ENCODE data around the gene TNIK.

The TNIK gene

DNA sequence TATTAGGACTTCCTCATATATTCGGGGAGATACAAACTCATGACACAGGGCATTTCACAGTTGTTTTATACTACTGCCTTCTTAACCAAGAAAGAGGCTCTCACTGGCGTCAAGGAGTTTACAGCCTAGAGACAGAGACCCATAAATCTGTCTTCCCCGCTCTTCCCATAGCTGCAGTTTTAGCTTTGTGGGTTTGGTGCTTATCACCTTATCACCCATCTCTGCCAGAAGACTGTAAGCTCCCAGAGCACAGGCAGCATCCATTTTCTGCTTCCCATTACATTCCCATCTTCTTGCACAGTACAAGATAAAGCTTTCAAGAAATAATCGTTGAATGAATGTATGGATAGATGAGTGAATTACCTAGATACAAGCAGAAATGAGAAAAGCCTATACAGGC is 144.3 kb downstream of the TNIK start:
- H3K9me3 ChIP-seq (ENCODE audit: low read length) = no peaks in the 10 kb centered on the region
- no peak overlapping the region for H3K4me2 ChIP-seq (ENCODE audit: low read length)
- TF ChIP-seq, protein P1, sequence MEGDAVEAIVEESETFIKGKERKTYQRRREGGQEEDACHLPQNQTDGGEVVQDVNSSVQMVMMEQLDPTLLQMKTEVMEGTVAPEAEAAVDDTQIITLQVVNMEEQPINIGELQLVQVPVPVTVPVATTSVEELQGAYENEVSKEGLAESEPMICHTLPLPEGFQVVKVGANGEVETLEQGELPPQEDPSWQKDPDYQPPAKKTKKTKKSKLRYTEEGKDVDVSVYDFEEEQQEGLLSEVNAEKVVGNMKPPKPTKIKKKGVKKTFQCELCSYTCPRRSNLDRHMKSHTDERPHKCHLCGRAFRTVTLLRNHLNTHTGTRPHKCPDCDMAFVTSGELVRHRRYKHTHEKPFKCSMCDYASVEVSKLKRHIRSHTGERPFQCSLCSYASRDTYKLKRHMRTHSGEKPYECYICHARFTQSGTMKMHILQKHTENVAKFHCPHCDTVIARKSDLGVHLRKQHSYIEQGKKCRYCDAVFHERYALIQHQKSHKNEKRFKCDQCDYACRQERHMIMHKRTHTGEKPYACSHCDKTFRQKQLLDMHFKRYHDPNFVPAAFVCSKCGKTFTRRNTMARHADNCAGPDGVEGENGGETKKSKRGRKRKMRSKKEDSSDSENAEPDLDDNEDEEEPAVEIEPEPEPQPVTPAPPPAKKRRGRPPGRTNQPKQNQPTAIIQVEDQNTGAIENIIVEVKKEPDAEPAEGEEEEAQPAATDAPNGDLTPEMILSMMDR (IDR thresholded peaks at IDR 0.05; ENCODE audit: low read length) = no peak
- no peak for TF ChIP-seq EZH2 (IDR thresholded peaks at IDR 0.05; ENCODE audit: borderline replicate concordance, low read length)
- no peak overlapping the region for H3K27ac ChIP-seq (ENCODE audit: low read depth, low read length, poor library complexity, severe bottlenecking)
- H3K27me3 ChIP-seq (ENCODE audit: insufficient read depth, low read length) = no peaks in the 10 kb centered on the region
- no peak overlapping the region for H3K9ac ChIP-seq (ENCODE audit: low read length)
- H3F3A ChIP-seq (ENCODE audit: insufficient read depth, low read length) = no peaks in the 10 kb centered on the region
- no peaks in the 10 kb centered on the region for H3K79me2 ChIP-seq (ENCODE audit: insufficient read depth, low read length)
- H3K4me1 ChIP-seq (ENCODE audit: insufficient read depth, low read length, severe bottlenecking) = no peaks in the 10 kb centered on the region
- no peak overlapping the region for H3K4me3 ChIP-seq (ENCODE audit: low read depth, low read length, poor library complexity, severe bottlenecking)
- H2AFZ ChIP-seq (ENCODE audit: low read length) = no peak overlapping the region
- no peaks in the 10 kb centered on the region for H4K20me1 ChIP-seq (ENCODE audit: insufficient read depth, low read length)
- H3K36me3 ChIP-seq (ENCODE audit: insufficient read depth, low read length) = no peaks in the 10 kb centered on the region
- H3K9me2 ChIP-seq (ENCODE audit: low read depth, low read length) = no peaks in the 10 kb centered on the region

DNA sequence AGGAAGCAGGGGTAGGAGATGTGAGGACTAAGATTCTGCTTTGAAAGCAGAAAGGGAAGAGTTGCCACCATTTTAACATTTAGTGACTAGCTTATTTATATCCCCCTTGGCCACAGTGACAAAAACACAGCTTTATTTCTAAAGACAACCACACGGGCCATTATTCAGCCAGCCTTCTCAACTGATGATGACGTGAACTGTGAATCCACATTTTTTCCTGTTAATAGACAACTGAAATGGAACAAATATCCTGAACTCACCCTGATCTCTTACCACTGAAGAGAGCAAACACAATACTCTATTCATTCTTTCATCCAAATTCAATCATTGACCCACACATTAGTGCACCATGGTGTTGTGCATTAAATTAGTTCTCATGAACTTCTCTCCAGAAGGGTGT is 145.1 kb downstream of the TNIK start:
- no peak overlapping the region for H3K9ac ChIP-seq (ENCODE audit: low read length)
- no peak overlapping the region for H3K4me3 ChIP-seq (ENCODE audit: low read depth, low read length, poor library complexity, severe bottlenecking)
- H2AFZ ChIP-seq (ENCODE audit: low read length) = no peak overlapping the region
- H4K20me1 ChIP-seq (ENCODE audit: insufficient read depth, low read length) = no peaks in the 10 kb centered on the region
- H3K27me3 ChIP-seq (ENCODE audit: insufficient read depth, low read length) = no peaks in the 10 kb centered on the region
- H3K27ac ChIP-seq (ENCODE audit: low read depth, low read length, poor library complexity, severe bottlenecking) = no peak overlapping the region
- H3K9me2 ChIP-seq (ENCODE audit: low read depth, low read length) = no peaks in the 10 kb centered on the region
- H3F3A ChIP-seq (ENCODE audit: insufficient read depth, low read length) = no peaks in the 10 kb centered on the region
- H3K36me3 ChIP-seq (ENCODE audit: insufficient read depth, low read length) = no peaks in the 10 kb centered on the region
- H3K79me2 ChIP-seq (ENCODE audit: insufficient read depth, low read length) = no peaks in the 10 kb centered on the region
- no peaks in the 10 kb centered on the region for H3K9me3 ChIP-seq (ENCODE audit: low read length)
- H3K4me2 ChIP-seq (ENCODE audit: low read length) = no peak overlapping the region
- TF ChIP-seq, protein P1 (IDR thresholded peaks at IDR 0.05; ENCODE audit: low read length) = no peak
- no peak for TF ChIP-seq EZH2 (IDR thresholded peaks at IDR 0.05; ENCODE audit: borderline replicate concordance, low read length)
- H3K4me1 ChIP-seq (ENCODE audit: insufficient read depth, low read length, severe bottlenecking) = no peaks in the 10 kb centered on the region

DNA sequence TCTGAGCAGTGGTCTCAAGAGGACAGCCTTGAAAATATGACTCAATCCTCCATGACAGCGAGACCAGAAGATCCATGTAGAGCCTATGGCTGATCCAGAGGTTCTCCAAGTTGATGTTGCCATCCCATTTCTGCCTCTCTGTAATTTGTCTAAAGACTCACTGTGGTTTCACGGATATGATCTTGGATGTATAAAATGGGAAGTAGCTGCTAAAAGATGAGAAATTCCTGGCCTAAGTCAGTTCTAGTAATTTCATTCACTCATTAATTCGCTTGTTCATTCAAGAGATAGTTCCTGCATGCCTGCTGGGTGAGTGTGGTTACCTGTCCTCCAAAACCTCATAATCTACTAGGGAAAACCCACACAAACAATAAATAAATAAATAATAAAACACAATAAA is 145.9 kb downstream of the TNIK start:
- H3K79me2 ChIP-seq (ENCODE audit: insufficient read depth, low read length) = no peaks in the 10 kb centered on the region
- H3K9ac ChIP-seq (ENCODE audit: low read length) = no peak overlapping the region

More for the DNA sequence above, 145.9 kb downstream of the TNIK start:
- Histone ChIP-seq H3K4me2 (ENCODE audit: low read length) (no peak overlapping the region), H3K27me3 (ENCODE audit: insufficient read depth, low read length) (no peaks in the 10 kb centered on the region), H2AFZ (ENCODE audit: low read length) (no peak overlapping the region), H3K27ac (ENCODE audit: low read depth, low read length, poor library complexity, severe bottlenecking) (no peak overlapping the region), H3K9me3 (ENCODE audit: low read length) (no peaks in the 10 kb centered on the region), H3K36me3 (ENCODE audit: insufficient read depth, low read length) (no peaks in the 10 kb centered on the region), H3K9me2 (ENCODE audit: low read depth, low read length) (no peaks in the 10 kb centered on the region), H3K4me3 (ENCODE audit: low read depth, low read length, poor library complexity, severe bottlenecking) (no peak overlapping the region), H3K4me1 (ENCODE audit: insufficient read depth, low read length, severe bottlenecking) (no peaks in the 10 kb centered on the region), H4K20me1 (ENCODE audit: insufficient read depth, low read length) (no peaks in the 10 kb centered on the region), H3F3A (ENCODE audit: insufficient read depth, low read length) (no peaks in the 10 kb centered on the region)
- TF ChIP-seq EZH2 (IDR thresholded peaks at IDR 0.05; ENCODE audit: borderline replicate concordance, low read length) = no peak
- TF ChIP-seq, protein P1 (IDR thresholded peaks at IDR 0.05; ENCODE audit: low read length) = no peak

All from OCI-LY1 (cell line).